NCI-H1048 (cell line): Measurements from ENCODE around the gene ATXN10.

ENCODE experiments used
- DNase-seq: peaks from one replicate; lab custom pipeline; 2025; lab: John Stamatoyannopoulos, UW

The ATXN10 gene

DNA sequence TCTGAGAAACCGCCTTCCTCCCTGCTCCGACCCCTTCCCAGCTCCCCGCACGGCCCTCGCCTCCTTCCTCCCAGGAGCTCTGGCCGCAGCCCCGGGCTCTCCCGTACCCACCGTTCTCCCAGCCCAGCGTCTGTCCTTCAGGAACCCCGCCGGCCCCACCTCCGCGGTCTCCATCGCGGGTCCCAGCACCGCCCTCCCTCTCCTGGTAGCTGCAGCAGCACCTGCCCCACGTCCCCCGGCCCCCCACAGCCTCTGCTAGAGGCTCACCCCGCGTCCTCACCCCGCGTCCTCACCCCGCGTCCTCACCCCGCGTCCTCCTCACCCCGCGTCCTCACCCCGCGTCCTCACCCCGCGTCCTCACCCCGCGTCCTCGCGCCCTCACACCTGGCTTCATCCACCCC is 219.4 kb downstream of the ATXN10 start:
- no peak for DNase-seq

GRCh38 chr22:45891471-45891995 is 219.9 kb downstream of the ATXN10 start:
- no peak for DNase-seq

GRCh38 chr22:45891996-45892621 is 220.5 kb downstream of the ATXN10 start:
- no peak for DNase-seq

- DNase-seq: no peak
Observed at GRCh38 chr22:45892681-45893461, 221.2 kb downstream of the ATXN10 start.

DNA sequence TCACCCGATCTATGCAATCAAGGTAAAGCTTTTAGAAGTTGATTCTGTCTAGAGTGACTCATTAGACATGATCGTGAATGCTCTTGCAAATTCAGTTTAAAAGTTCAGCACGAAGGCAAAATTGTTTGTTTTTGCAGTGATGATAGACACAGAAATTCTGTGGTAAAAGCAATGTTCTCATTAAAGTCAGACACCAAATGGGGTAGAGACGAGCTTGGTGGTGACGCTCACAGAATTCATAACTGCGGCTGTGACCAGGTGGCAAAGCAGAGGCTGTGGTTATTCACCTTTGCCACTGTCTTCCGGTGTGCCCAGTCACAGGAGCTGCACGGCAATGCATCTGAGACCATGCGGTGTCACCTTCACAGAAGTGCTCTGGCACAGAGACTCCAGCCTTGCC is 221.9 kb downstream of the ATXN10 start:
- no peak for DNase-seq
